ENCODE data around the gene PRDM12.

PRDM12 gene

GRCh38 chr9:130692321-130692720 is 27.9 kb downstream of the PRDM12 start:
- DNase-seq: peak; percentile 22

- DNase-seq: no peak
These were observed 28.7 kb downstream of the PRDM12 start for GRCh38 chr9:130693101-130693425.

DNA sequence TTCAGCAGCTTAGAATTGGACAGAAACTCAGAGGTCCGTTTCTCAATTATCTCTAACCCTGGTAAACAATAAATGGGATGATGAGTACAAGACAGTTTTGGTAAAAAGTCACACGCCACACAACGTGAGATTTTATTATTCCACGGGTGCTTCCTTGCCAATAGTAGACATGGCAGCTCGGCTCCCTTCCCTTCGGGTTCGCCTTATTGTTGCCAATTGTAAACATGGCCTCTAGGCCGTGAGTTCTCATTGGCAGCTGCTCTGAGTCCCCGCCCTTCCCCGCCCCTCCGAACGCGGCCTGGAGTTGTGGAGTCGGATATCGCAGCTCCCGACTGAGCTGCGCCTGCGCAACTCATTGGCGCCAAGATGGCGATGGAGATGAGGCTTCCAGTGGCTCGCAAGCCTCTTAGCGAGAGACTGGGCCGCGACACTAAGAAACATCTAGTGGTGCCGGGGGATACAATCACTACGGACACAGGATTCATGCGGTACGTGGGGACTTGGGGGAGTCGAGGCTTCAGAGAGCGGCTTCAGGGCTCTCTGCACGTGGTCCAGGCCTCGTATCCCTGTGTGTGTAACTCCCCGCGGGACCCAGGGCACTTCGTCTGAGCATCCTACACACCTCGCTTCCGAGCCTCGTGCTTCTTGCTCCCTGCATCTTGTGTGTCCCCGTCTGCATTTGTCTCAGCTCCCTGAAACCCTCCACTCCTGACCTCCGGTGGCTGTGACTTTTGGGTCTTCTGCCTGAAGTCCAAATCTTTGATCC is 29.2 kb downstream of the PRDM12 start, which contains the start of gene EXOSC2:
TSS of gene EXOSC2 (plus strand) at position 355 of the 766 bp plus-strand sequence. CDS start at position 367, 12 bp downstream.
- peak; percentile 99 for DNase-seq

GRCh38 chr9:130694205-130694604 is 29.8 kb downstream of the PRDM12 start:
- no peak for DNase-seq

- DNase-seq: no peak
These were observed 31.8 kb downstream of the PRDM12 start for GRCh38 chr9:130696139-130696650.

GRCh38 chr9:130696996-130697395 is 32.6 kb downstream of the PRDM12 start:
- no peak for DNase-seq

- no peak for DNase-seq
These were observed 34.1 kb downstream of the PRDM12 start for GRCh38 chr9:130698514-130698913.

GRCh38 chr9:130699047-130699446 is 34.7 kb downstream of the PRDM12 start:
- no peak for DNase-seq

GRCh38 chr9:130701059-130702022 is 36.9 kb downstream of the PRDM12 start:
- peak; percentile 69 for DNase-seq

DNA sequence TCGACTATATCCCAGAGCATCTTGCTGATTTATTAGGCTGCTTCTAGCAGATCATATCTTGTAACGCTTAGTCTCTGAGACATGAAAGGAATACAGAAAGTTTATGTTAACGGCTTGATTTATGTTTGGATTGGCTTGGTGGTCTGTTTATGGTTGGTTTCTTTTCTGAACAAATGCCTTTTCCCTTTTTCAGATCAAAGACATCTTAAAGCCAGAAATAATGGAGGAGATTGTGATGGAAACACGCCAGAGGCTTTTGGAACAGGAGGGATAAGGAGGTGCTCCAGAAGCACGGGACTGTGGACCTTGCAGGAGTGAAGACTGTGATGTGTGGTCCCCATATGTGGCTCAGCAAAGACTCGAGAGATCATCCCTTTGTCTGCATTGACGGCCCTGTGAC is 39.1 kb downstream of the PRDM12 start:
- DNase-seq: no peak

DNA sequence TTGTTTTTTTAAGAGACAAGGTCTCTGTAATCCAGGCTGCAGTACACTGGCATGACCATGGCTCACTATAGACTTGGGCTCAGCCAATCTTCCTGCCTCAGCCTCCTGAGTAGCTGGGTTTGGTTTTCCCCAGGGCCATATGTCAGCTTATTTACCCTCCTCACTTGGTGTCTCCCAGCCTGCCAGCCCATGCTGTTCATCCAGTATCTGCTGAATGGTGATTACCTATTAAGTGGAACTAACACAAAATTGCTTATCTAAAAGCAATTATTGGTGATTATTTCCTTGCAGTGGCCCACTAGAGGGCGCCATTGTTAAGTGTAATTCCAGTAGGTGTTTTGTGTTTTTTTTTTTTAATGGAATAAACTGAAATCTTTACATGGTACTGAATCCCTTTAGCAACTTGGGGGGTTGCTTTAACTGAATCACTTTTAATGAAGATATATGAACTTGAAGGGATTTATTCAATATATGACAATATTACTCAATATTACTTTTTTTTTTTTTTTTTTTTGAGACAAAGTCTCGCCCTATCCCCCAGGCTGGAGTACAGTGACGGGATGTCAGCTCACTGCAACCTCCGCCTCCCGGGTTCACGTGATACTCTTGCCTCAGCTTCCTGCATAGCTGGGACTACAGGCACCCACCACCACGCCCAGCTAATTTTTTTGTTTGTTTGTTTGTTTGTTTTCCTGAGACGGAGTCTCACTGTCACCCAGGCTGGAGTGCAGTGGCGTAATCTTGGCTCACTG is 43.0 kb downstream of the PRDM12 start:
- DNase-seq: peak; percentile 58

DNA sequence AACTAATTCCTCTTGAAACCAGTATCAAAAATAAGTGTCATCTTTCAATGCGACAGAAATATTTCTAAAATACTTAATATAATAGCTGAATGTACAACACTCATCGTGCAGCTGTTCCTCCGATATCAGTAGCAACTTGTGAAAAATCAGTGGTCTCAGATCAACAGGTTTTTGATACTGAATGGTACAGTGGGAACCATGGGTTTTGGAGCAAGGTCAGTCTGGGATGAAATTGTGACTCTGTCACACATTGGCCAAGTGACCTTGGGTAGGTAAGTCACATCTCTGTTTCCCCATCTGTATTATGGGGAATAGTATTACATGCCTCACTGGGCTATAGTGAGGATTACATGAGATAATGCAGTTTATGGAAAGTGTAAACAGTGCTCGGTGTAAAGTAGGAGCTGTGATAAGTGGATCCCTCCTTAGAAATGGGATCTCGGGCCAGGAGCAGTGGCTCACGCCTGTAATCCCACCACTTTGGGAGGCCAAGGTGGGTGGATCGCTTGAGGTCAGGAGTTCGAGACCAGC is 46.5 kb downstream of the PRDM12 start:
- no peak for DNase-seq

- no peak for DNase-seq
These were observed 47.1 kb downstream of the PRDM12 start for GRCh38 chr9:130711469-130711868.

DNA sequence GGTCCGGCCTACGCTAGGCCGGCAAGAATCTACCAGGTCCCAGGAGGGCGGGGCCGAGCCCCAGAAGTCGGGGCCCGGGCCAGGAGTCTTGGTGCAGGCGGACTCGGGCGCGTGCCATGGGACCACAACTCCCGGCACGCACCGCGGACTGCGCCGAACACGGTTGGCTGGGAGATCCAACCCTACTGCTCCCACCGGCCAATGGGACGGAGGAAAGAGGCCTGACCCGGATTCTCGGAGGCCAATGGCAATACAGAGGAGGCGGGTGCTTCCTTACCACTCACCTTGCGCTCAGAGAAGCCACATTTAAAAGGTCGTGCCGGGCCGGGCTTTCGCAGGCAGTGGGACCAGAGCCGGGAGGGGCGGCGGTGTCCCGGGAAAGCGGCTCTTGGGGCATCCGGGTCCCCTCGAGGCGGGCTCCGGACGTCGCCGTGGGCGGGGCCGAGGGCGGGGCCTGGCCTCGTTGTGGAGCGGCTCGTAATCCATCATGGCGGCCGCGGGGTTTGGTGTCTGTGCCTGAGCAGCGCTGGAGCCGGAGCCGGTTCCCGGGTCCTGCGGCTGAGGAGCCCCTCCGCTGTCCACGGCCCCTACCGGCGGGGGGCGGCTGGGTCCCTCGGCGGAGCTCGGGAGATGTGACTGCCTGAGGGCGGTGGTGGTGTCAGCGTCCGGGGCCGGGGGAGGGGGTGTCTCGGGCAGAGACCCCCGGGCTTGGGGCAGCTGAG is 48.3 kb downstream of the PRDM12 start:
- peak; percentile 98 for DNase-seq

- DNase-seq: no peak
These were observed 49.0 kb downstream of the PRDM12 start for GRCh38 chr9:130713286-130713960.

DNA sequence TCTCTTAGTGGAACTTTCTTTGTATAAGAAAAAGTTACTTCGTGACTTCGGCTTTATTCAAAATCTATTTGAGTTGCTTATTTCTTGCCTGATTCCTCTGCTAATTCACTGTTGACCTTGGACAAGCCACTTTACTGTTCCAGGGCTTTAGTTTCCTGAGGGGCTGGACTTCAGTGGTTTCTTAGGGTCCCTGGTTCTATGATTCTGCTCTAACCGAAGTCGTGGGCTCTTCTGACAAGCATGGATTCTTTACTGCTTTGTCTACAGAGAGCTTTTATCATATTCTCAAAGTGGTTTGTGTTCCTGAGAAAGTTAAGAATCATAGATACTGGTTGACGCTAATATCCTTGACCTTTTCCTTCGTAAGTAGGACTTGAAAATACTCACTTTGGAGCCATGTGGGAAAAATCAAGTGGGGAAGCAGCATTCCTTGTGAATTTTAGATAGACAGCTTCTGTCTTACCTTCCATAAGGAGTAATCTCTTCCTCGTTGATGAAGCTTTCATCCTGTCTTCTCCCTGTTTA is 50.3 kb downstream of the PRDM12 start:
- no peak for DNase-seq

DNA sequence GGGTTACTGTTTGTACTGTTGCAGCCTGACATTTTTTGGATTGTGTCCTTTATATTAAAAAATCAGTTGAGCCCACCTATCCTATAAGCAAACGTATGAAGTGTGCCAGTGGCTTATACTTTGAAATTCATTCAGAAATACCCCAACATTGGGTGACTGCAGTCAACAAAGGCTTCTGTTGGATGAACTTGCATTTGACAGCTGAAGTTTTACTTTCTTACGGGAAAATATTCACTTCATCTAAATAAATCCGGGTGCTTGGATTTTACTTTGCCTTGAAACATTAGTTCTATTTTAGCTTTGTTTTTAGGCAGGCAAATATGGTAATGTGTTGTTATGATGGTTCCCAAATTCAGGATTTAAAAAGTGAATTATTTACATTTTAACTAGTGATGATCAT is 50.9 kb downstream of the PRDM12 start:
- DNase-seq: no peak

DNA sequence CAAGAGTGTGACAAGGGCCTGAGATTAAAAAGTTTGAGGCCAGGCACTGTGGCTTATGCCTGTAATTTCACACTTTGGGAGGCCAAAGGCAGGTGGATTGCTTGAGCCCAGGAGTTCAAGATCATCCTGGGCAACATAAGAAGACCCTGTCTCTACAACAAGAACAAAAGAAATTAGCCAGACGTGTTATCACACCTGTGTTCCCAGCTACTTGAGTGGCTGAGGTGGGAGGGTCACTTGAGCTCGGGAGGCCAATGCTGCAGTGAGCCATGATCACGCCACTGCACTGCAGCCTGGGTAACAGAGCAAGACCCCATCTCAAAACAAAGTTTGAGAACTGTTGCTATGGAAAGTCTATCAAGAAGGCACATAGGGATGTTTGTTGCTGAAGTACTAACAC is 54.2 kb downstream of the PRDM12 start:
- DNase-seq: no peak

DNA sequence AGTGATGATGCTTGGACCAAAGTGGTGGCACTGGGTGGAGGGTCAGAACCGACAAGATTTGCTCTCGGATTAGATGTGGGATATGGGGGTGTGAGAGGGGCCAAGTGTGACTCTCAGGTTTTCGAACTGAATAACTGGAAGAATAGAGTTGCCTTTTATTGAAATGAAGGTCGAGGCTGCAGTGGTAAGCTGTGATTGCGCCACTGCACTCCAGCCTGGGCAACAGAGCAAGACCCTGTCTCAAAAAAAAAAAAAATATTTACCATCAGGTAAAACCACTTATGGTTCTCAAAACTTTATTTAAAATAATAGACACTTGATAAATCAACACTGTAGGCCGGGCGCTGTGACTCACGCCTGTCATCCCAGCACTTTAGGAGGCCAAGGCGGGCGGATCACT is 56.4 kb downstream of the PRDM12 start:
- no peak for DNase-seq

GRCh38 chr9:130728721-130729120 is 64.3 kb downstream of the PRDM12 start:
- DNase-seq: no peak

DNA sequence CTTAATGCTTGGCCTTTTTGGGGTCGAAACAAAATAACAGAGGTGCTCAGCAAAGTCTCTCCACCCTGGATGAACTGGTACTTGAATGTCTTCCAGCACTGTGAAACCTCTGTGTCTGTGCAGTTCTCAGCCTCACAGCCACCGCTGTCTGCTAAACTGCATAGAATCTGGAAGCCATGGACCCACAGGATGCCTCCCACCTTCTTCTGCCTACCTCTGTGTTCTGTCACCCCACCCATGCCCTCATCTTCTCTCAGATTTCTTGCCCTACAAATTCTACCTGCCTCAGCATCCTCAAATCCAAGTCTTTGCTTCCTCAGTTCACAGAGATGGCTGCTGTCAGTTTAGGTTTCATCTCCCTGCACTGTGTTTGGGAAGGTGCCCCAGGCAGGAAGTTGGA is 64.8 kb downstream of the PRDM12 start:
- no peak for DNase-seq
